SK-N-SH treated with all-trans-retinoic acid at 6 μM for 48 hours (cell line): ENCODE measurements around the gene UAP1L1.

ENCODE experiments used
- ARNTL ChIP-seq: fragments of 450-650 bp; formaldehyde crosslinking; IDR thresholded peaks from 2 replicates; pipeline ENCODE4 v1.5.0; 2020; ENCODE audit warnings: low read depth, mild to moderate bottlenecking, moderate library complexity, borderline replicate concordance
- BACH2 ChIP-seq: fragments of 250-450 bp; sonication (Bioruptor Pico); IDR thresholded peaks from 2 replicates; pipeline ENCODE4 v1.9.0; 2021; ENCODE audit warnings: mild to moderate bottlenecking, borderline replicate concordance
- CREB5 ChIP-seq: fragments of 250-450 bp; sonication (Bioruptor Pico); IDR thresholded peaks from 2 replicates; pipeline ENCODE4 v1.5.1; 2020; ENCODE audit warnings: low read depth, mild to moderate bottlenecking, moderate library complexity
- ESRRG ChIP-seq: fragments of 250-450 bp; sonication (Bioruptor Pico); IDR thresholded peaks from 2 replicates; pipeline ENCODE4 v1.6.1; 2021; ENCODE audit warnings: mild to moderate bottlenecking
- GLIS3 ChIP-seq: fragments of 250-450 bp; sonication (Bioruptor Pico); IDR thresholded peaks from 2 replicates; pipeline ENCODE4 v1.5.0; 2020; ENCODE audit warnings: mild to moderate bottlenecking, moderate library complexity
- PATZ1 ChIP-seq: fragments of 250-450 bp; sonication (Bioruptor Pico); IDR thresholded peaks from 2 replicates; pipeline ENCODE4 v1.8.0; 2020; ENCODE audit warnings: mild to moderate bottlenecking, moderate library complexity, borderline replicate concordance
- SNAI2 ChIP-seq: fragments of 250-450 bp; sonication (Bioruptor Pico); IDR thresholded peaks from 2 replicates; pipeline ENCODE4 v1.5.0; 2020; ENCODE audit warnings: mild to moderate bottlenecking, moderate library complexity
- TOX ChIP-seq: fragments of 250-450 bp; sonication (Bioruptor Pico); IDR thresholded peaks from 2 replicates; pipeline ENCODE4 v1.8.0; 2021; ENCODE audit warnings: mild to moderate bottlenecking, moderate library complexity, borderline replicate concordance
- TSHZ2 ChIP-seq: fragments of 250-450 bp; sonication (Bioruptor Pico); IDR thresholded peaks from 2 replicates; pipeline ENCODE4 v1.5.0; 2020; ENCODE audit warnings: mild to moderate bottlenecking, moderate library complexity
- ZC3H10 ChIP-seq: fragments of 250-450 bp; sonication (Bioruptor Pico); IDR thresholded peaks from 2 replicates; pipeline ENCODE4 v1.5.1; 2021; ENCODE audit warnings: mild to moderate bottlenecking, moderate library complexity
- ZFP3 ChIP-seq: fragments of 250-450 bp; sonication (Bioruptor Pico); IDR thresholded peaks from 2 replicates; pipeline ENCODE4 v1.5.0; 2020; ENCODE audit warnings: mild to moderate bottlenecking, moderate library complexity
- ZFP30 ChIP-seq: fragments of 450-650 bp; formaldehyde crosslinking; IDR thresholded peaks from 2 replicates; pipeline ENCODE4 v1.5.0; 2022; ENCODE audit warnings: mild to moderate bottlenecking, moderate library complexity
- ZNF70 ChIP-seq: fragments of 450-650 bp; formaldehyde crosslinking; IDR thresholded peaks from 2 replicates; pipeline ENCODE4 v1.5.0; 2020; ENCODE audit warnings: mild to moderate bottlenecking, moderate library complexity
- ZNF8 ChIP-seq: fragments of 450-650 bp; formaldehyde crosslinking; IDR thresholded peaks from 2 replicates; pipeline ENCODE4 v1.5.0; 2020; ENCODE audit warnings: mild to moderate bottlenecking, moderate library complexity

- no peak for TF ChIP-seq ZC3H10 (CRISPR knock-in tag)
- no peak for TF ChIP-seq CREB5 (CRISPR knock-in tag)
- TF ChIP-seq PATZ1 (CRISPR knock-in tag): no peak
- no peak for TF ChIP-seq ARNTL (CRISPR knock-in tag)
- TF ChIP-seq ESRRG (CRISPR knock-in tag): no peak
- no peak for TF ChIP-seq GLIS3 (CRISPR knock-in tag)
- no peak for TF ChIP-seq TSHZ2 (CRISPR knock-in tag)
- TF ChIP-seq SNAI2 (CRISPR knock-in tag): no peak
- TF ChIP-seq BACH2: no peak
- no peak for TF ChIP-seq ZNF8 (CRISPR knock-in tag)
- TF ChIP-seq ZFP3: no peak
- TF ChIP-seq TOX: no peak
- no peak for TF ChIP-seq ZNF70 (CRISPR knock-in tag)
- no peak for TF ChIP-seq ZFP30 (CRISPR knock-in tag)
Measured at GRCh38 chr9:137034039-137034708, 43.1 kb upstream of the UAP1L1 start.
